SK-N-SH treated with all-trans-retinoic acid at 6 μM for 48 hours (cell line): Measurements from ENCODE around the gene STK32A.

ENCODE experiments used
- ATAC-seq: fragments of 200-7000 bp; cut with Tn5 transposase; 3 replicates; pipeline ENCODE4 v1.9.1; 2020; ENCODE audit warnings: mild to moderate bottlenecking, moderate library complexity
- BACH2 ChIP-seq: fragments of 250-450 bp; sonication (Bioruptor Pico); IDR thresholded peaks from 2 replicates; pipeline ENCODE4 v1.9.0; 2021; ENCODE audit warnings: mild to moderate bottlenecking, borderline replicate concordance
- CSDC2 ChIP-seq: fragments of 250-450 bp; sonication (Bioruptor Pico); IDR thresholded peaks from 2 replicates; pipeline ENCODE4 v1.5.0; 2020; ENCODE audit warnings: mild to moderate bottlenecking, moderate library complexity
- CSRNP3 ChIP-seq: fragments of 250-450 bp; sonication (Bioruptor Pico); IDR thresholded peaks from 2 replicates; pipeline ENCODE4 v1.5.1; 2021; ENCODE audit warnings: mild to moderate bottlenecking, moderate library complexity
- ESRRG ChIP-seq: fragments of 250-450 bp; sonication (Bioruptor Pico); IDR thresholded peaks from 2 replicates; pipeline ENCODE4 v1.6.1; 2021; ENCODE audit warnings: mild to moderate bottlenecking
- GLIS3 ChIP-seq: fragments of 250-450 bp; sonication (Bioruptor Pico); IDR thresholded peaks from 2 replicates; pipeline ENCODE4 v1.5.0; 2020; ENCODE audit warnings: mild to moderate bottlenecking, moderate library complexity
- OSR1 ChIP-seq: fragments of 250-450 bp; sonication (Bioruptor Pico); IDR thresholded peaks from 2 replicates; pipeline ENCODE4 v1.8.0; 2022; ENCODE audit warnings: moderate library complexity, mild to moderate bottlenecking, inconsistent platforms
- PPARA ChIP-seq: fragments of 250-450 bp; sonication (Bioruptor Pico); IDR thresholded peaks from 2 replicates; pipeline ENCODE4 v1.5.0; 2020; ENCODE audit warnings: mild to moderate bottlenecking, borderline replicate concordance
- SNAI2 ChIP-seq: fragments of 250-450 bp; sonication (Bioruptor Pico); IDR thresholded peaks from 2 replicates; pipeline ENCODE4 v1.5.0; 2020; ENCODE audit warnings: mild to moderate bottlenecking, moderate library complexity
- TCF4 ChIP-seq: fragments of 250-450 bp; sonication (Bioruptor Pico); IDR thresholded peaks from 2 replicates; pipeline ENCODE4 v1.8.0; 2021; ENCODE audit warnings: mild to moderate bottlenecking, moderate library complexity, borderline replicate concordance
- TOX ChIP-seq: fragments of 250-450 bp; sonication (Bioruptor Pico); IDR thresholded peaks from 2 replicates; pipeline ENCODE4 v1.8.0; 2021; ENCODE audit warnings: mild to moderate bottlenecking, moderate library complexity, borderline replicate concordance
- ZC3H10 ChIP-seq: fragments of 250-450 bp; sonication (Bioruptor Pico); IDR thresholded peaks from 2 replicates; pipeline ENCODE4 v1.5.1; 2021; ENCODE audit warnings: mild to moderate bottlenecking, moderate library complexity
- ZFP3 ChIP-seq: fragments of 250-450 bp; sonication (Bioruptor Pico); IDR thresholded peaks from 2 replicates; pipeline ENCODE4 v1.5.0; 2020; ENCODE audit warnings: mild to moderate bottlenecking, moderate library complexity
- ZFP30 ChIP-seq: fragments of 450-650 bp; formaldehyde crosslinking; IDR thresholded peaks from 2 replicates; pipeline ENCODE4 v1.5.0; 2022; ENCODE audit warnings: mild to moderate bottlenecking, moderate library complexity
- ZNF565 ChIP-seq: fragments of 450-650 bp; formaldehyde crosslinking; conservative IDR thresholded peaks from 2 replicates; pipeline ENCODE4 v1.5.0; 2020; ENCODE audit warnings: low read depth, mild to moderate bottlenecking, moderate library complexity
- ZNF70 ChIP-seq: fragments of 450-650 bp; formaldehyde crosslinking; IDR thresholded peaks from 2 replicates; pipeline ENCODE4 v1.5.0; 2020; ENCODE audit warnings: mild to moderate bottlenecking, moderate library complexity
- ZNF8 ChIP-seq: fragments of 450-650 bp; formaldehyde crosslinking; IDR thresholded peaks from 2 replicates; pipeline ENCODE4 v1.5.0; 2020; ENCODE audit warnings: mild to moderate bottlenecking, moderate library complexity
- TF ChIP-seq, protein P1 (sequence below): fragments of 250-450 bp; sonication (Bioruptor Pico); IDR thresholded peaks from 2 replicates; pipeline ENCODE4 v1.8.0; 2021; ENCODE audit warnings: low read depth, mild to moderate bottlenecking, moderate library complexity, borderline replicate concordance
- TF ChIP-seq, protein P2 (sequence below): fragments of 250-450 bp; sonication (Bioruptor Pico); IDR thresholded peaks from 2 replicates; pipeline ENCODE4 v1.5.1; 2020; ENCODE audit warnings: low read depth, mild to moderate bottlenecking, moderate library complexity
- TF ChIP-seq, protein P3 (sequence below): fragments of 250-450 bp; sonication (Bioruptor Pico); IDR thresholded peaks from 2 replicates; pipeline ENCODE4 v1.8.0; 2020; ENCODE audit warnings: mild to moderate bottlenecking, moderate library complexity, borderline replicate concordance
- TF ChIP-seq, protein P4 (sequence below): fragments of 250-450 bp; sonication (Bioruptor Pico); IDR thresholded peaks from 2 replicates; pipeline ENCODE4 v1.5.0; 2020; ENCODE audit warnings: mild to moderate bottlenecking, moderate library complexity

Gene STK32A

DNA sequence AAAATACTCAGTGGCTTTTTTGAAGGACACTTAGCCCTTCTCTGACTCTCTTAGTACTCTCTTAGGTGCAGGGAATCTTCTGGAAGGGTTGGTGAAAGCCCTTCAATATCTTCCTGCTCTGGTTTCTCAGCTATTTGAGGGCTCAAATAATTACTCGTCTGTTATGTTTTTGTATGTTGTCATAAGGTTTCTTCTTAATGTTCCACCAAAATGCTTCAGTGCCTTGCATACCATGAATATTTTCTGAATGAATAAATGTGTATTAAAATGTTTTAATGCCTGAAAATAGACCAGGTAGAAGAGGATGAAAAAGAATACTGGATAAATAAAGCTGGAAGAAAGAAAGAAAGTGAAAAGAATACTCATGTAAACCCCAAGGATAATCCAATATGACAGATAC lies 124.3 kb downstream of the STK32A start (continued):
- TF ChIP-seq, protein P1, sequence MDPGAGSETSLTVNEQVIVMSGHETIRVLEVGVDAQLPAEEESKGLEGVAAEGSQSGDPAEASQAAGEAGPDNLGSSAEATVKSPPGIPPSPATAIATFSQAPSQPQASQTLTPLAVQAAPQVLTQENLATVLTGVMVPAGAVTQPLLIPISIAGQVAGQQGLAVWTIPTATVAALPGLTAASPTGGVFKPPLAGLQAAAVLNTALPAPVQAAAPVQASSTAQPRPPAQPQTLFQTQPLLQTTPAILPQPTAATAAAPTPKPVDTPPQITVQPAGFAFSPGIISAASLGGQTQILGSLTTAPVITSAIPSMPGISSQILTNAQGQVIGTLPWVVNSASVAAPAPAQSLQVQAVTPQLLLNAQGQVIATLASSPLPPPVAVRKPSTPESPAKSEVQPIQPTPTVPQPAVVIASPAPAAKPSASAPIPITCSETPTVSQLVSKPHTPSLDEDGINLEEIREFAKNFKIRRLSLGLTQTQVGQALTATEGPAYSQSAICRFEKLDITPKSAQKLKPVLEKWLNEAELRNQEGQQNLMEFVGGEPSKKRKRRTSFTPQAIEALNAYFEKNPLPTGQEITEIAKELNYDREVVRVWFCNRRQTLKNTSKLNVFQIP (CRISPR knock-in tag) = no peak
- TF ChIP-seq, protein P2, sequence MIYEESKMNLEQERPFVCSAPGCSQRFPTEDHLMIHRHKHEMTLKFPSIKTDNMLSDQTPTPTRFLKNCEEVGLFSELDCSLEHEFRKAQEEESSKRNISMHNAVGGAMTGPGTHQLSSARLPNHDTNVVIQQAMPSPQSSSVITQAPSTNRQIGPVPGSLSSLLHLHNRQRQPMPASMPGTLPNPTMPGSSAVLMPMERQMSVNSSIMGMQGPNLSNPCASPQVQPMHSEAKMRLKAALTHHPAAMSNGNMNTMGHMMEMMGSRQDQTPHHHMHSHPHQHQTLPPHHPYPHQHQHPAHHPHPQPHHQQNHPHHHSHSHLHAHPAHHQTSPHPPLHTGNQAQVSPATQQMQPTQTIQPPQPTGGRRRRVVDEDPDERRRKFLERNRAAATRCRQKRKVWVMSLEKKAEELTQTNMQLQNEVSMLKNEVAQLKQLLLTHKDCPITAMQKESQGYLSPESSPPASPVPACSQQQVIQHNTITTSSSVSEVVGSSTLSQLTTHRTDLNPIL (CRISPR knock-in tag) = no peak
- TF ChIP-seq SNAI2 (CRISPR knock-in tag) (no peak), ESRRG (no peak)
- TF ChIP-seq, protein P3, sequence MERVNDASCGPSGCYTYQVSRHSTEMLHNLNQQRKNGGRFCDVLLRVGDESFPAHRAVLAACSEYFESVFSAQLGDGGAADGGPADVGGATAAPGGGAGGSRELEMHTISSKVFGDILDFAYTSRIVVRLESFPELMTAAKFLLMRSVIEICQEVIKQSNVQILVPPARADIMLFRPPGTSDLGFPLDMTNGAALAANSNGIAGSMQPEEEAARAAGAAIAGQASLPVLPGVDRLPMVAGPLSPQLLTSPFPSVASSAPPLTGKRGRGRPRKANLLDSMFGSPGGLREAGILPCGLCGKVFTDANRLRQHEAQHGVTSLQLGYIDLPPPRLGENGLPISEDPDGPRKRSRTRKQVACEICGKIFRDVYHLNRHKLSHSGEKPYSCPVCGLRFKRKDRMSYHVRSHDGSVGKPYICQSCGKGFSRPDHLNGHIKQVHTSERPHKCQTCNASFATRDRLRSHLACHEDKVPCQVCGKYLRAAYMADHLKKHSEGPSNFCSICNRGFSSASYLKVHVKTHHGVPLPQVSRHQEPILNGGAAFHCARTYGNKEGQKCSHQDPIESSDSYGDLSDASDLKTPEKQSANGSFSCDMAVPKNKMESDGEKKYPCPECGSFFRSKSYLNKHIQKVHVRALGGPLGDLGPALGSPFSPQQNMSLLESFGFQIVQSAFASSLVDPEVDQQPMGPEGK (CRISPR knock-in tag) = no peak

GRCh38 chr5:147359581-147359980 lies 124.8 kb downstream of the STK32A start:
- TF ChIP-seq CSRNP3 = no peak
- no peak for TF ChIP-seq ZNF70 (CRISPR knock-in tag)
- TF ChIP-seq TCF4 = no peak
- TF ChIP-seq ZNF565 = no peak
- no peak for TF ChIP-seq ESRRG
- no peak for TF ChIP-seq SNAI2 (CRISPR knock-in tag)
- no peak for TF ChIP-seq BACH2 (CRISPR knock-in tag)
- no peak for TF ChIP-seq ZFP3 (CRISPR knock-in tag)
- no peak for TF ChIP-seq PPARA (CRISPR knock-in tag)
- TF ChIP-seq TOX (CRISPR knock-in tag) = no peak
- TF ChIP-seq, protein P4, sequence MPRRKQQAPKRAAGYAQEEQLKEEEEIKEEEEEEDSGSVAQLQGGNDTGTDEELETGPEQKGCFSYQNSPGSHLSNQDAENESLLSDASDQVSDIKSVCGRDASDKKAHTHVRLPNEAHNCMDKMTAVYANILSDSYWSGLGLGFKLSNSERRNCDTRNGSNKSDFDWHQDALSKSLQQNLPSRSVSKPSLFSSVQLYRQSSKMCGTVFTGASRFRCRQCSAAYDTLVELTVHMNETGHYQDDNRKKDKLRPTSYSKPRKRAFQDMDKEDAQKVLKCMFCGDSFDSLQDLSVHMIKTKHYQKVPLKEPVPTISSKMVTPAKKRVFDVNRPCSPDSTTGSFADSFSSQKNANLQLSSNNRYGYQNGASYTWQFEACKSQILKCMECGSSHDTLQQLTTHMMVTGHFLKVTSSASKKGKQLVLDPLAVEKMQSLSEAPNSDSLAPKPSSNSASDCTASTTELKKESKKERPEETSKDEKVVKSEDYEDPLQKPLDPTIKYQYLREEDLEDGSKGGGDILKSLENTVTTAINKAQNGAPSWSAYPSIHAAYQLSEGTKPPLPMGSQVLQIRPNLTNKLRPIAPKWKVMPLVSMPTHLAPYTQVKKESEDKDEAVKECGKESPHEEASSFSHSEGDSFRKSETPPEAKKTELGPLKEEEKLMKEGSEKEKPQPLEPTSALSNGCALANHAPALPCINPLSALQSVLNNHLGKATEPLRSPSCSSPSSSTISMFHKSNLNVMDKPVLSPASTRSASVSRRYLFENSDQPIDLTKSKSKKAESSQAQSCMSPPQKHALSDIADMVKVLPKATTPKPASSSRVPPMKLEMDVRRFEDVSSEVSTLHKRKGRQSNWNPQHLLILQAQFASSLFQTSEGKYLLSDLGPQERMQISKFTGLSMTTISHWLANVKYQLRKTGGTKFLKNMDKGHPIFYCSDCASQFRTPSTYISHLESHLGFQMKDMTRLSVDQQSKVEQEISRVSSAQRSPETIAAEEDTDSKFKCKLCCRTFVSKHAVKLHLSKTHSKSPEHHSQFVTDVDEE (CRISPR knock-in tag) = no peak
- no peak for TF ChIP-seq GLIS3 (CRISPR knock-in tag)
- no peak for TF ChIP-seq ZFP30 (CRISPR knock-in tag)
- TF ChIP-seq, protein P3 (CRISPR knock-in tag) = no peak
- no peak for TF ChIP-seq ZNF8 (CRISPR knock-in tag)
- ATAC-seq = 0 out of 3 replicates have a peak, but pooled peaks have one; percentile 16

GRCh38 chr5:147360816-147361215 lies 126.0 kb downstream of the STK32A start:
- no peak for ATAC-seq
- TF ChIP-seq ZNF70 (CRISPR knock-in tag) = no peak
- TF ChIP-seq, protein P3 (CRISPR knock-in tag) = no peak
- no peak for TF ChIP-seq TOX (CRISPR knock-in tag)
- TF ChIP-seq, protein P4 (CRISPR knock-in tag) = no peak
- TF ChIP-seq CSDC2 = no peak
- no peak for TF ChIP-seq ZFP30 (CRISPR knock-in tag)
- TF ChIP-seq CSRNP3 = no peak
- no peak for TF ChIP-seq ZC3H10
- no peak for TF ChIP-seq ZNF8 (CRISPR knock-in tag)
- TF ChIP-seq ESRRG = no peak
- TF ChIP-seq OSR1 (CRISPR knock-in tag) = no peak
